Uterus (tissue), 4 donors: Measurements from ENCODE around the gene FAM177B. TPM values are rescaled to one million over a fixed set of nuclear protein-coding genes. Genes with fewer than 3 reads are reported as not detected.

Experiments
- DNase-seq, 2 donors: peaks; one replicate each; pipeline ENCODE4 v3.0.0-alpha.2; 2019 to 2020
- H3K27ac ChIP-seq, 2 donors: fragments of 200-600 bp; sonication (generic); 1 replicate in 1 of 2; 2 replicates in 1 of 2; pipeline ENCODE4 v1.5.1; 2016 to 2018
- H3K27me3 ChIP-seq, 2 donors: fragments of 200-600 bp; sonication (generic); one replicate each; pipeline ENCODE4 v1.5.1; 2018 to 2019; ENCODE audit warnings: control low read depth in 1 of 2
- H3K36me3 ChIP-seq, 2 donors: fragments of 200-600 bp; sonication (generic); one replicate each; pipeline ENCODE4 v1.5.1; 2019; ENCODE audit warnings: control low read depth in 1 of 2
- H3K4me1 ChIP-seq, 2 donors: fragments of 200-600 bp; sonication (generic); one replicate each; pipeline ENCODE4 v1.5.1; 2018 to 2019; ENCODE audit warnings: control low read depth in 1 of 2
- H3K4me3 ChIP-seq, 2 donors: fragments of 200-600 bp; sonication (generic); 1 replicate in 1 of 2; 2 replicates in 1 of 2; pipeline ENCODE4 v1.5.1; 2018 to 2019; ENCODE audit warnings: mild to moderate bottlenecking in 1 of 2
- H3K9me3 ChIP-seq, 2 donors: fragments of 200-600 bp; sonication (generic); one replicate each; pipeline ENCODE4 v1.5.1; 2019; ENCODE audit warnings: control low read depth in 1 of 2
- CTCF ChIP-seq, 4 experiments: fragments of 200-600 bp in 2 of 4; fragments of 450-650 bp in 2 of 4; sonication (generic) in 2 of 4; IDR thresholded peaks; one replicate each; pipeline ENCODE4 v1.5.1; 2016 to 2019; ENCODE audit warnings: antibody characterized with exemption in 4 of 4, mild to moderate bottlenecking in 2 of 4, moderate library complexity in 1 of 4
- POLR2A ChIP-seq, 2 donors: fragments of 450-650 bp; IDR thresholded peaks; one replicate each; pipeline ENCODE4 v1.6.1; 2016; ENCODE audit warnings: antibody characterized with exemption in 2 of 2, mild to moderate bottlenecking in 1 of 2, moderate library complexity in 1 of 2
- intact Hi-C: fragments of 100-400 bp; cut with DNase I; formaldehyde crosslinking; loops from one replicate; pipeline ENCODE4 v1.15.1; 2023; ENCODE audit warnings: low total_unique reads
- total RNA-seq, 4 donors: library from RNA; depleted of rRNA in 3 of 4; stranded (reverse); fragments of >200 nt in 3 of 4; gene quantifications; one replicate each; pipeline versions ENCODE4 v1.1.0 to v1.2.4, GENCODE V29; 2014 to 2023
- donor health status: DM: yes; HTN: yes; CAD: no.

The FAM177B gene
- total RNA-seq, 4 donors from 2014 or later = 0.40 TPM; not detected in 3

GRCh38 chr1:222697826-222698225 lies 39.2 kb upstream of the FAM177B start:
- H3K4me3 ChIP-seq = no peak overlapping the region
- DNase-seq = no peak
- H3K9me3 ChIP-seq = no peaks in the 10 kb centered on the region
- H3K4me1 ChIP-seq = no peaks in the 10 kb centered on the region
- no peaks in the 10 kb centered on the region for H3K27me3 ChIP-seq
- no peaks in the 10 kb centered on the region for H3K36me3 ChIP-seq
- no peak overlapping the region for H3K27ac ChIP-seq
- TF ChIP-seq CTCF (IDR thresholded peaks at IDR 0.05) = no peak
- TF ChIP-seq POLR2A (IDR thresholded peaks at IDR 0.05) = no peak
- intact Hi-C loops = no loop called here

GRCh38 chr1:222702210-222702609 lies 34.8 kb upstream of the FAM177B start:
- intact Hi-C loops = no loop called here
- TF ChIP-seq CTCF (IDR thresholded peaks at IDR 0.05) = no peak
- TF ChIP-seq POLR2A (IDR thresholded peaks at IDR 0.05) = no peak
- no peaks in the 10 kb centered on the region for H3K4me1 ChIP-seq
- H3K4me3 ChIP-seq = no peak overlapping the region
- H3K36me3 ChIP-seq = no peaks in the 10 kb centered on the region
- no peak overlapping the region for H3K27ac ChIP-seq
- no peaks in the 10 kb centered on the region for H3K9me3 ChIP-seq
- no peaks in the 10 kb centered on the region for H3K27me3 ChIP-seq
- no peak for DNase-seq

GRCh38 chr1:222704260-222704659 lies 32.7 kb upstream of the FAM177B start:
- H3K9me3 ChIP-seq = no peaks in the 10 kb centered on the region
- H3K4me1 ChIP-seq = no peaks in the 10 kb centered on the region
- H3K4me3 ChIP-seq = no peak overlapping the region
- TF ChIP-seq POLR2A (IDR thresholded peaks at IDR 0.05) = no peak
- TF ChIP-seq CTCF (IDR thresholded peaks at IDR 0.05) = no peak
- no peak for DNase-seq
- H3K27ac ChIP-seq = no peak overlapping the region
- H3K36me3 ChIP-seq = no peaks in the 10 kb centered on the region
- intact Hi-C loops = no loop called here
- H3K27me3 ChIP-seq = no peaks in the 10 kb centered on the region

- Histone ChIP-seq H3K36me3 (no peaks in the 10 kb centered on the region), H3K4me3 (no peak overlapping the region), H3K4me1 (peaks cover 6 to 7% of the 10 kb centered on the region in 2 donors), H3K27me3 (no peaks in the 10 kb centered on the region), H3K9me3 (no peaks in the 10 kb centered on the region), H3K27ac (no peak overlapping the region)
- DNase-seq = no peak
- intact Hi-C loops = no loop called here
- TF ChIP-seq POLR2A (IDR thresholded peaks at IDR 0.05) (no peak), CTCF (IDR thresholded peaks at IDR 0.05) (no peak)
Measured at GRCh38 chr1:222706815-222707214, 30.2 kb upstream of the FAM177B start.

- Histone ChIP-seq H3K4me3 (no peak overlapping the region), H3K27me3 (no peaks in the 10 kb centered on the region), H3K27ac (peak overlapping the region in 1 of 2 donors; percentile 99), H3K36me3 (no peaks in the 10 kb centered on the region), H3K4me1 (peaks cover 6 to 7% of the 10 kb centered on the region in 2 donors), H3K9me3 (no peaks in the 10 kb centered on the region)
- intact Hi-C loops = no loop called here
- DNase-seq = no peak
- TF ChIP-seq POLR2A (IDR thresholded peaks at IDR 0.05) (no peak), CTCF (IDR thresholded peaks at IDR 0.05) (no peak)
Measured at GRCh38 chr1:222709700-222710153, 27.3 kb upstream of the FAM177B start.
